ENCODE data around the gene WDR90. TPM values are rescaled to one million over a fixed set of nuclear protein-coding genes. Genes with fewer than 3 reads are reported as not detected.

The WDR90 gene
- total and polyA plus RNA-seq, 2 experiments from 2014 or later = 8.2 to 16.5 TPM

- WGBS, 2 experiments (ENCODE audit: low coverage in 1 of 2, low lambda C conversion rate in 2 of 2, missing lambda C conversion rate in 2 of 2) = 13 to 17% methylated on average over 7 to 22 of the region's 37 CpGs
- in situ Hi-C loops (cut with MboI) = no loop called here
- H3K9ac ChIP-seq = no peak overlapping the region
- TF ChIP-seq EZH2phosphoT487 (IDR thresholded peaks at IDR 0.05; ENCODE audit: insufficient read depth, low read depth) (no peak), EZH2 (IDR thresholded peaks at IDR 0.05; ENCODE audit: insufficient read depth, poor library complexity, severe bottlenecking) (no peak)
- no peaks in the 10 kb centered on the region for H3F3A ChIP-seq (ENCODE audit: insufficient read depth)
- H3K36me3 ChIP-seq (ENCODE audit: low read depth) = no peaks in the 10 kb centered on the region
- no peak for DNase-seq
- no peaks in the 10 kb centered on the region for H3K9me2 ChIP-seq (ENCODE audit: insufficient read depth)
- no peak overlapping the region for H3K4me2 ChIP-seq (ENCODE audit: unreplicated experiment)
- H4K20me1 ChIP-seq (ENCODE audit: insufficient read depth) = no peaks in the 10 kb centered on the region
- peaks cover 19% of the 10 kb centered on the region for H3K27me3 ChIP-seq (replicated peaks; ENCODE audit: insufficient read depth)
- H3K27ac ChIP-seq = no peak overlapping the region
- peaks cover 8% of the 10 kb centered on the region; the same call in 1 of the 2 replicates for H3K4me1 ChIP-seq (ENCODE audit: insufficient read depth)
- no peak overlapping the region for H2AFZ ChIP-seq
- no peaks in the 10 kb centered on the region for H3K9me3 ChIP-seq (ENCODE audit: low read depth)
- peaks cover 11% of the 10 kb centered on the region for H3K79me2 ChIP-seq (ENCODE audit: insufficient read depth)
- no peak overlapping the region for H3K4me3 ChIP-seq
Observed at GRCh38 chr16:693766-694165, 44.6 kb downstream of the WDR90 start.

- no peak for DNase-seq
- Histone ChIP-seq H3K36me3 (ENCODE audit: low read depth) (no peaks in the 10 kb centered on the region), H3K27ac (no peak overlapping the region), H4K20me1 (ENCODE audit: insufficient read depth) (no peaks in the 10 kb centered on the region), H3K9ac (no peak overlapping the region), H3K9me3 (ENCODE audit: low read depth) (no peaks in the 10 kb centered on the region), H2AFZ (no peak overlapping the region), H3K27me3 (replicated peaks; ENCODE audit: insufficient read depth) (peaks cover 19% of the 10 kb centered on the region), H3K4me2 (ENCODE audit: unreplicated experiment) (no peak overlapping the region), H3K79me2 (ENCODE audit: insufficient read depth) (peaks cover 6% of the 10 kb centered on the region), H3K4me3 (no peak overlapping the region), H3K4me1 (ENCODE audit: insufficient read depth) (peaks cover 7% of the 10 kb centered on the region; the same call in 1 of the 2 replicates), H3F3A (ENCODE audit: insufficient read depth) (no peaks in the 10 kb centered on the region), H3K9me2 (ENCODE audit: insufficient read depth) (no peaks in the 10 kb centered on the region)
- 1 to 3% methylated on average over 23 to 53 of the region's 64 CpGs for WGBS, 2 experiments (ENCODE audit: low coverage in 1 of 2, low lambda C conversion rate in 2 of 2, missing lambda C conversion rate in 2 of 2)
- in situ Hi-C loops (cut with MboI) = no loop called here
- TF ChIP-seq EZH2 (IDR thresholded peaks at IDR 0.05; ENCODE audit: insufficient read depth, poor library complexity, severe bottlenecking) = peak; percentile 80
- no peak; the same call in 1 of the 2 replicates for TF ChIP-seq EZH2phosphoT487 (IDR thresholded peaks at IDR 0.05; ENCODE audit: insufficient read depth, low read depth)
Observed at GRCh38 chr16:694187-694862, 45.2 kb downstream of the WDR90 start.

- Histone ChIP-seq H3K79me2 (ENCODE audit: insufficient read depth) (no peaks in the 10 kb centered on the region), H2AFZ (no peak overlapping the region), H3K9me2 (ENCODE audit: insufficient read depth) (no peaks in the 10 kb centered on the region), H3K27me3 (replicated peaks; ENCODE audit: insufficient read depth) (peaks cover 19% of the 10 kb centered on the region), H4K20me1 (ENCODE audit: insufficient read depth) (no peaks in the 10 kb centered on the region), H3K4me2 (ENCODE audit: unreplicated experiment) (no peak overlapping the region), H3K36me3 (ENCODE audit: low read depth) (no peaks in the 10 kb centered on the region), H3K27ac (no peak overlapping the region), H3K9me3 (ENCODE audit: low read depth) (no peaks in the 10 kb centered on the region), H3K9ac (no peak overlapping the region), H3K4me3 (no peak overlapping the region), H3F3A (ENCODE audit: insufficient read depth) (no peaks in the 10 kb centered on the region), H3K4me1 (ENCODE audit: insufficient read depth) (peaks cover 3% of the 10 kb centered on the region; the same call in 1 of the 2 replicates)
- DNase-seq = no peak
- in situ Hi-C loops (cut with MboI) = no loop called here
- 2 to 4% methylated on average over 13 to 27 of the region's 37 CpGs for WGBS, 2 experiments (ENCODE audit: low coverage in 1 of 2, low lambda C conversion rate in 2 of 2, missing lambda C conversion rate in 2 of 2)
- TF ChIP-seq EZH2phosphoT487 (IDR thresholded peaks at IDR 0.05; ENCODE audit: insufficient read depth, low read depth) = no peak; the same call in 1 of the 2 replicates
- TF ChIP-seq EZH2 (IDR thresholded peaks at IDR 0.05; ENCODE audit: insufficient read depth, poor library complexity, severe bottlenecking) = no peak
Observed at GRCh38 chr16:694863-695354, 45.7 kb downstream of the WDR90 start.

GRCh38 chr16:695355-696089 is 46.4 kb downstream of the WDR90 start:
- in situ Hi-C loops (cut with MboI) = no loop called here
- H3K27me3 ChIP-seq (replicated peaks; ENCODE audit: insufficient read depth) = peaks cover 19% of the 10 kb centered on the region

More at GRCh38 chr16:695355-696089, 46.4 kb downstream of the WDR90 start:
- H4K20me1 ChIP-seq (ENCODE audit: insufficient read depth) = no peaks in the 10 kb centered on the region
- H3K27ac ChIP-seq = no peak overlapping the region
- no peaks in the 10 kb centered on the region for H3F3A ChIP-seq (ENCODE audit: insufficient read depth)
- peak; percentile 58 for DNase-seq
- H3K9me3 ChIP-seq (ENCODE audit: low read depth) = no peaks in the 10 kb centered on the region
- H3K4me3 ChIP-seq = no peak overlapping the region
- H3K4me1 ChIP-seq (ENCODE audit: insufficient read depth) = peaks cover 1% of the 10 kb centered on the region; the same call in 1 of the 2 replicates
- H3K79me2 ChIP-seq (ENCODE audit: insufficient read depth) = no peaks in the 10 kb centered on the region
- no peaks in the 10 kb centered on the region for H3K36me3 ChIP-seq (ENCODE audit: low read depth)
- H2AFZ ChIP-seq = no peak overlapping the region
- no peak for TF ChIP-seq EZH2 (IDR thresholded peaks at IDR 0.05; ENCODE audit: insufficient read depth, poor library complexity, severe bottlenecking)
- TF ChIP-seq EZH2phosphoT487 (IDR thresholded peaks at IDR 0.05; ENCODE audit: insufficient read depth, low read depth) = no peak
- H3K9me2 ChIP-seq (ENCODE audit: insufficient read depth) = no peaks in the 10 kb centered on the region
- 4 to 5% methylated on average over 61 to 64 of the region's 71 CpGs for WGBS, 2 experiments (ENCODE audit: low coverage in 1 of 2, low lambda C conversion rate in 2 of 2, missing lambda C conversion rate in 2 of 2)
- no peak overlapping the region for H3K9ac ChIP-seq
- no peak overlapping the region for H3K4me2 ChIP-seq (ENCODE audit: unreplicated experiment)

All from GM23248 (cell line).